Fibroblast of gingiva (primary cell): ENCODE measurements around the gene SMARCAL1.

Experiments
- DNase-seq: peaks from one replicate; pipeline ENCODE4 v3.0.0-alpha.2; 2011; ENCODE audit warnings: low read depth

Gene SMARCAL1

GRCh38 chr2:216502381-216503158 is 90.3 kb downstream of the SMARCAL1 start:
- no peak for DNase-seq

- no peak for DNase-seq
Measured at GRCh38 chr2:216503159-216503629, 90.9 kb downstream of the SMARCAL1 start.

GRCh38 chr2:216503697-216504375 is 91.6 kb downstream of the SMARCAL1 start:
- no peak for DNase-seq

GRCh38 chr2:216504376-216504762 is 92.1 kb downstream of the SMARCAL1 start:
- no peak for DNase-seq

- DNase-seq, result no peak
Measured at GRCh38 chr2:216505133-216506106, 93.1 kb downstream of the SMARCAL1 start.

GRCh38 chr2:216507220-216508160 is 95.2 kb downstream of the SMARCAL1 start:
- DNase-seq, result no peak

GRCh38 chr2:216508229-216508628 is 95.9 kb downstream of the SMARCAL1 start:
- no peak for DNase-seq

- peak; percentile 50 for DNase-seq
Measured at GRCh38 chr2:216516730-216517350, 104.6 kb downstream of the SMARCAL1 start.

GRCh38 chr2:216517447-216518225 is 105.4 kb downstream of the SMARCAL1 start:
- DNase-seq, result no peak

- DNase-seq, result peak; percentile 65
Measured at GRCh38 chr2:216518566-216519119, 106.4 kb downstream of the SMARCAL1 start.

GRCh38 chr2:216519154-216519762 is 107.0 kb downstream of the SMARCAL1 start:
- peak; percentile 79 for DNase-seq

GRCh38 chr2:216520112-216520511 is 107.8 kb downstream of the SMARCAL1 start:
- DNase-seq, result no peak

GRCh38 chr2:216522892-216523502 is 110.7 kb downstream of the SMARCAL1 start:
- no peak for DNase-seq

GRCh38 chr2:216525972-216526371 is 113.7 kb downstream of the SMARCAL1 start:
- no peak for DNase-seq

GRCh38 chr2:216526939-216527338 is 114.7 kb downstream of the SMARCAL1 start:
- no peak for DNase-seq

GRCh38 chr2:216527600-216527999 is 115.3 kb downstream of the SMARCAL1 start:
- no peak for DNase-seq

GRCh38 chr2:216532562-216532961 is 120.3 kb downstream of the SMARCAL1 start:
- DNase-seq, result no peak
